Lung (tissue), 12 donors: ENCODE measurements around the gene RRP15. TPM values are rescaled to one million over a fixed set of nuclear protein-coding genes. Genes with fewer than 3 reads are reported as not detected.
A peak's percentile ranks its signal among the peaks of the same experiment; 100 is the strongest.

ENCODE experiments used
- ATAC-seq: fragments of 200-7000 bp; cut with Tn5 transposase; one replicate; pipeline ENCODE4 v1.9.1; 2020; ENCODE audit warnings: moderate number of reproducible peaks; ENCODE audit not compliant: insufficient read depth, low FRiP score
- DNase-seq, 3 donors: peaks; one replicate each; pipeline ENCODE4 v3.0.0-alpha.2; 2013 to 2017
- H3K27ac ChIP-seq, 2 donors: one replicate each; pipeline ENCODE4 v1.5.1; 2013; ENCODE audit warnings: mild to moderate bottlenecking in 2 of 2, moderate library complexity in 2 of 2, control low read depth in 1 of 2, inconsistent platforms in 1 of 2, low read depth in 1 of 2, low read length in 1 of 2
- H3K27me3 ChIP-seq, 3 donors: one replicate each; pipeline ENCODE4 v1.5.1; 2013; ENCODE audit warnings: low read length in 2 of 3; ENCODE audit not compliant: control insufficient read depth in 3 of 3, insufficient read depth in 3 of 3
- H3K36me3 ChIP-seq, 4 donors: one replicate each; pipeline ENCODE4 v1.5.1; 2013; ENCODE audit warnings: low read length in 4 of 4, mild to moderate bottlenecking in 1 of 4, moderate library complexity in 1 of 4; ENCODE audit not compliant: control insufficient read depth in 4 of 4, insufficient read depth in 4 of 4
- H3K4me1 ChIP-seq, 5 donors: one replicate each; pipeline ENCODE4 v1.5.1; 2013; ENCODE audit warnings: low read length in 5 of 5, mild to moderate bottlenecking in 2 of 5, moderate library complexity in 1 of 5; ENCODE audit not compliant: control insufficient read depth in 5 of 5, insufficient read depth in 5 of 5
- H3K4me3 ChIP-seq: one replicate; pipeline ENCODE4 v1.5.1; 2013; ENCODE audit warnings: mild to moderate bottlenecking, control low read depth, moderate library complexity
- H3K9ac ChIP-seq, 2 donors: one replicate each; pipeline ENCODE4 v1.5.1; 2013; ENCODE audit warnings: low read length in 2 of 2, control low read depth in 1 of 2; ENCODE audit not compliant: insufficient read depth in 1 of 2
- H3K9me3 ChIP-seq, 4 donors: one replicate each; pipeline ENCODE4 v1.5.1; 2013; ENCODE audit warnings: low read length in 3 of 4, mild to moderate bottlenecking in 1 of 4, moderate library complexity in 1 of 4; ENCODE audit not compliant: control insufficient read depth in 4 of 4, insufficient read depth in 3 of 4
- CTCF ChIP-seq: IDR thresholded peaks from 2 replicates; pipeline ENCODE4 v1.5.1; 2012; ENCODE audit warnings: mild to moderate bottlenecking; ENCODE audit errors: control extremely low read depth, extremely low read depth
- WGBS, 2 donors: extraction: QIAGEN DNeasy Blood & Tissue Kit; methylation state at CpG; one replicate each; pipeline ENCODE4 v1.1.7; 2013; 5-methylcytosine and 5-hydroxymethylcytosine counted together
- polyA plus RNA-seq, 2 donors: library from polyadenylated mRNA; stranded (reverse); fragments of 200-250 nt; gene quantifications; one replicate each; pipeline ENCODE4 v1.2.1, GENCODE V29; 2013
- total RNA-seq, 2 donors: library from RNA; depleted of rRNA in 1 of 2; stranded (reverse); fragments of >200 nt in 1 of 2; gene quantifications; one replicate each; pipeline ENCODE4 v1.2.1, GENCODE V29; 2014 to 2021
- donor health status: control.
- donor health status: control.
- donor health status: Bipolar disorder and iron deficiency.
- donor health status: healthy.
- donor health status: DM: yes; HTN: yes; CAD: no.

The RRP15 gene
- total and polyA plus RNA-seq, 4 donors: 3.5 to 17.1 (median 8.2) TPM

- WGBS, 2 donors: 81 to 94% methylated on average over 4 of the region's 4 CpGs
- Histone ChIP-seq H3K9ac (no peak overlapping the region), H3K4me1 (peaks cover 2 to 9% (median 4%) of the 10 kb centered on the region in 5 donors), H3K27ac (no peak overlapping the region), H3K9me3 (peaks cover 0 to 4% (median under 1%) of the 10 kb centered on the region in 4 donors), H3K36me3 (peaks cover 0 to 4% (median 0%) of the 10 kb centered on the region in 4 donors), H3K27me3 (no peaks in the 10 kb centered on the region), H3K4me3 (no peak overlapping the region)
- no peak for TF ChIP-seq CTCF
- ATAC-seq (no peak), DNase-seq (no peak)
Measured at GRCh38 chr1:218281285-218281684, 3.8 kb upstream of the RRP15 start.

- 6 to 10% methylated on average over 26 of the region's 26 CpGs for WGBS, 2 donors
- peak in 1 of 3 donors; percentile 16 for DNase-seq
- ATAC-seq: peak; percentile 20
Measured at GRCh38 chr1:218284377-218284916, 646 bp upstream of the RRP15 start.

GRCh38 chr1:218292515-218292914, 7.4 kb downstream of the RRP15 start:
- no peak for TF ChIP-seq CTCF
- no peak for DNase-seq
- Histone ChIP-seq H3K4me3 (no peak overlapping the region), H3K9ac (no peak overlapping the region), H3K9me3 (no peaks in the 10 kb centered on the region), H3K27ac (no peak overlapping the region), H3K27me3 (no peaks in the 10 kb centered on the region), H3K36me3 (peaks cover 0 to 5% (median 1%) of the 10 kb centered on the region in 4 donors), H3K4me1 (peaks cover 0 to 4% (median 2%) of the 10 kb centered on the region in 5 donors)
- 82 to 90% methylated on average over 3 of the region's 3 CpGs for WGBS, 2 donors
- ATAC-seq: no peak

More at GRCh38 chr1:218284377-218284916, 646 bp upstream of the RRP15 start:
- peak overlapping the region; percentile 95 for H3K4me3 ChIP-seq
- no peak for TF ChIP-seq CTCF
- peaks cover 0 to 4% (median 0%) of the 10 kb centered on the region in 4 donors for H3K36me3 ChIP-seq
- H3K9ac ChIP-seq: peak overlapping the region; percentile 51 to 73
- peaks cover 2 to 16% (median 8%) of the 10 kb centered on the region in 5 donors for H3K4me1 ChIP-seq
- peak overlapping the region; percentile 87 to 94 for H3K27ac ChIP-seq
- H3K9me3 ChIP-seq: peaks cover 0 to 4% (median under 1%) of the 10 kb centered on the region in 4 donors
- no peaks in the 10 kb centered on the region for H3K27me3 ChIP-seq
